Measurements from ENCODE around the gene AHI1. TPM values are rescaled to one million over a fixed set of nuclear protein-coding genes. Genes with fewer than 3 reads are reported as not detected.

AHI1 gene
- total and polyA plus RNA-seq, 12 donors = 4.1 to 19.8 (median 11.9) TPM

- 63 to 64% methylated on average over 4 of the region's 4 CpGs for WGBS, 2 donors
- DNase-seq (no peak), ATAC-seq (peak in 2 of 8 donors; percentile 59 to 66)
- no peaks in the 10 kb centered on the region for H3K9me3 ChIP-seq
- no peaks in the 10 kb centered on the region for H3K36me3 ChIP-seq
- H3K27me3 ChIP-seq = no peaks in the 10 kb centered on the region
- H3K4me3 ChIP-seq = no peak overlapping the region
- peaks cover 0 to 4% (median 0%) of the 10 kb centered on the region in 9 donors for H3K4me1 ChIP-seq
- intact Hi-C loops (cut with DNase I) = loop anchor here in 6 of 10 donors (5.0 to 10.0 kb wide), 3 partner anchors 718 to 811 kb away; no protein-coding TSS in a partner anchor
- H3K27ac ChIP-seq = no peak overlapping the region
- TF ChIP-seq CTCF (IDR thresholded peaks at IDR 0.05) = peak; percentile 26 to 75 (median 63)
These were observed 8.9 kb upstream of the AHI1 start for GRCh38 chr6:135506270-135506997.

- Histone ChIP-seq H3K27me3 (no peaks in the 10 kb centered on the region), H3K27ac (no peak overlapping the region), H3K9me3 (no peaks in the 10 kb centered on the region), H3K4me1 (peaks cover 0 to 4% (median 0%) of the 10 kb centered on the region in 9 donors), H3K36me3 (no peaks in the 10 kb centered on the region), H3K4me3 (no peak overlapping the region)
- intact Hi-C loops (cut with DNase I) = loop anchor here in 7 of 10 donors (2.0 to 10.0 kb wide), 4 partner anchors 719 to 812 kb away; no protein-coding TSS in a partner anchor
- WGBS, 2 donors = 47 to 54% methylated on average over 1 of the region's 1 CpG
- ATAC-seq (no peak), DNase-seq (no peak)
- no peak for TF ChIP-seq CTCF (IDR thresholded peaks at IDR 0.05)
These were observed 8.1 kb upstream of the AHI1 start for GRCh38 chr6:135505648-135506047.

- ATAC-seq (no peak), DNase-seq (no peak)
- Histone ChIP-seq H3K27ac (no peak overlapping the region), H3K9me3 (no peaks in the 10 kb centered on the region), H3K4me3 (no peak overlapping the region), H3K36me3 (no peaks in the 10 kb centered on the region), H3K27me3 (no peaks in the 10 kb centered on the region), H3K4me1 (peaks cover 0 to 4% (median 0%) of the 10 kb centered on the region in 9 donors)
- whole genome bisulfite sequencing, 2 donors = 98% methylated on average over 3 of the region's 3 CpGs
- intact Hi-C loops (cut with DNase I) = loop anchor here in 7 of 10 donors (2.0 to 10.0 kb wide), 4 partner anchors 720 to 812 kb away; no protein-coding TSS in a partner anchor
- no peak for TF ChIP-seq CTCF (IDR thresholded peaks at IDR 0.05)
These were observed 7.7 kb upstream of the AHI1 start for GRCh38 chr6:135505222-135505621.

- intact Hi-C loops (cut with DNase I) = loop anchor here in 7 of 10 donors (2.0 to 10.0 kb wide), 4 partner anchors 720 to 813 kb away; no protein-coding TSS in a partner anchor
- WGBS, 2 donors = 81 to 84% methylated on average over 3 of the region's 3 CpGs
- Histone ChIP-seq H3K4me3 (no peak overlapping the region), H3K36me3 (no peaks in the 10 kb centered on the region), H3K27ac (no peak overlapping the region), H3K4me1 (peaks cover 0 to 4% (median 0%) of the 10 kb centered on the region in 9 donors), H3K9me3 (no peaks in the 10 kb centered on the region), H3K27me3 (no peaks in the 10 kb centered on the region)
- TF ChIP-seq CTCF (IDR thresholded peaks at IDR 0.05) = no peak
- DNase-seq (no peak), ATAC-seq (no peak)
These were observed 7.2 kb upstream of the AHI1 start for GRCh38 chr6:135504734-135505133.
